ENCODE data around the gene HORMAD2. TPM values are rescaled to one million over a fixed set of nuclear protein-coding genes. Genes with fewer than 3 reads are reported as not detected.

HORMAD2 gene
- total RNA-seq, 1 experiment from 2014 or later, result not detected

DNA sequence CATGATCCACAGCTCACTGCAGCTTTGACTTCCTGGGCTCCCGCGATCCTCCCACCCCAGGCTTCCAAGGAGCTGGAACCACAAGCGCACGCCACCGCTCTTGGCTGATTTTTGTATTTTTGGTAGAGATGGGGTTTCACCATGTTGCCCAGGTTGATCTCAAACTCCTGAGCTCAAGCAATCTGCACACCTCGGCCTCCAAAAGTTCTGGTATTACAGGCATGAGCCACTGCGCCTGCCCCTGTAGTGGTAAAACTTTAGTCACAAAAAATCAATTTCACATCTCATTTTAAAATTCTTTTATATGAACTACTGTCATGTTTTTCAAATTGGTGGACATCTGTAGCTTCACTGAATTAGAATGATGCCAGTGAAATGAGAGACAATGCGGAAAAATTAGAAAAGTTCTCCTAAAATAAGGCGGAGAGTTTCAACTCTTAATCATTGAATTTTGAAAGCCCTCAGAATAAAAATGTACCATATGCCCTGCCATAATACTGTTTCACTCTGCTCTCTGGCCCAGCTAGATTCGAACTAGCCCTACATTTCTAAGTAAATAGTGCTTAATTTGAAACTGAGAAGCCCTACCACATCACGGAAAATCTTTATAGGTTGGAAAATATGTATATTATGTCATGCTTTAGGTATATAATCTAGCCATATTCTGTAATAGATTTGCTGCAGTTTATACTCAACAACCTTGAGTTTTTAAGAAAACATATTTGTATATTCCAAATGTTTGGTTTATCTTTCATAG is 78.7 kb downstream of the HORMAD2 start:
- Mint-ChIP-seq H3K27ac (peak overlapping the region; percentile 51; the same call in 1 of the 2 replicates), H3K4me1 (peaks cover 14% of the 10 kb centered on the region), H3K36me3 (no peaks in the 10 kb centered on the region)

More for the DNA sequence above, 78.7 kb downstream of the HORMAD2 start:
- ATAC-seq (peak; percentile 32; the same call in 1 of the 2 replicates), DNase-seq (ENCODE audit: low spot score) (no peak)
- POLR2A ChIA-PET, result no interaction called here
- TF ChIP-seq GABPB1 (CRISPR knock-in tag; IDR thresholded peaks at IDR 0.05) (no peak), GRHL2 (CRISPR knock-in tag; IDR thresholded peaks at IDR 0.05; ENCODE audit: insufficient replicate concordance, severe bottlenecking) (no peak), MYBL2 (CRISPR knock-in tag; IDR thresholded peaks at IDR 0.05) (no peak), NFYB (CRISPR knock-in tag; conservative IDR thresholded peaks at IDR 0.05; ENCODE audit: low read depth) (no peak), CREB1 (CRISPR knock-in tag; IDR thresholded peaks at IDR 0.05) (no peak), TCF7 (CRISPR knock-in tag; IDR thresholded peaks at IDR 0.05; ENCODE audit: low read depth) (no peak), NR1H2 (CRISPR knock-in tag; IDR thresholded peaks at IDR 0.05) (no peak), FOXP1 (CRISPR knock-in tag; IDR thresholded peaks at IDR 0.05; ENCODE audit: borderline replicate concordance) (no peak), ZNF232 (CRISPR knock-in tag; IDR thresholded peaks at IDR 0.05) (no peak)
- TF ChIP-seq, protein P1, sequence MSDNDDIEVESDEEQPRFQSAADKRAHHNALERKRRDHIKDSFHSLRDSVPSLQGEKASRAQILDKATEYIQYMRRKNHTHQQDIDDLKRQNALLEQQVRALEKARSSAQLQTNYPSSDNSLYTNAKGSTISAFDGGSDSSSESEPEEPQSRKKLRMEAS (CRISPR knock-in tag; IDR thresholded peaks at IDR 0.05), result no peak
- TF ChIP-seq, protein P2, sequence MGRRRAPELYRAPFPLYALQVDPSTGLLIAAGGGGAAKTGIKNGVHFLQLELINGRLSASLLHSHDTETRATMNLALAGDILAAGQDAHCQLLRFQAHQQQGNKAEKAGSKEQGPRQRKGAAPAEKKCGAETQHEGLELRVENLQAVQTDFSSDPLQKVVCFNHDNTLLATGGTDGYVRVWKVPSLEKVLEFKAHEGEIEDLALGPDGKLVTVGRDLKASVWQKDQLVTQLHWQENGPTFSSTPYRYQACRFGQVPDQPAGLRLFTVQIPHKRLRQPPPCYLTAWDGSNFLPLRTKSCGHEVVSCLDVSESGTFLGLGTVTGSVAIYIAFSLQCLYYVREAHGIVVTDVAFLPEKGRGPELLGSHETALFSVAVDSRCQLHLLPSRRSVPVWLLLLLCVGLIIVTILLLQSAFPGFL (CRISPR knock-in tag; IDR thresholded peaks at IDR 0.05; ENCODE audit: borderline replicate concordance), result no peak
- TF ChIP-seq, protein P3, sequence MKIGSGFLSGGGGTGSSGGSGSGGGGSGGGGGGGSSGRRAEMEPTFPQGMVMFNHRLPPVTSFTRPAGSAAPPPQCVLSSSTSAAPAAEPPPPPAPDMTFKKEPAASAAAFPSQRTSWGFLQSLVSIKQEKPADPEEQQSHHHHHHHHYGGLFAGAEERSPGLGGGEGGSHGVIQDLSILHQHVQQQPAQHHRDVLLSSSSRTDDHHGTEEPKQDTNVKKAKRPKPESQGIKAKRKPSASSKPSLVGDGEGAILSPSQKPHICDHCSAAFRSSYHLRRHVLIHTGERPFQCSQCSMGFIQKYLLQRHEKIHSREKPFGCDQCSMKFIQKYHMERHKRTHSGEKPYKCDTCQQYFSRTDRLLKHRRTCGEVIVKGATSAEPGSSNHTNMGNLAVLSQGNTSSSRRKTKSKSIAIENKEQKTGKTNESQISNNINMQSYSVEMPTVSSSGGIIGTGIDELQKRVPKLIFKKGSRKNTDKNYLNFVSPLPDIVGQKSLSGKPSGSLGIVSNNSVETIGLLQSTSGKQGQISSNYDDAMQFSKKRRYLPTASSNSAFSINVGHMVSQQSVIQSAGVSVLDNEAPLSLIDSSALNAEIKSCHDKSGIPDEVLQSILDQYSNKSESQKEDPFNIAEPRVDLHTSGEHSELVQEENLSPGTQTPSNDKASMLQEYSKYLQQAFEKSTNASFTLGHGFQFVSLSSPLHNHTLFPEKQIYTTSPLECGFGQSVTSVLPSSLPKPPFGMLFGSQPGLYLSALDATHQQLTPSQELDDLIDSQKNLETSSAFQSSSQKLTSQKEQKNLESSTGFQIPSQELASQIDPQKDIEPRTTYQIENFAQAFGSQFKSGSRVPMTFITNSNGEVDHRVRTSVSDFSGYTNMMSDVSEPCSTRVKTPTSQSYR (CRISPR knock-in tag; IDR thresholded peaks at IDR 0.05), result no peak
- TF ChIP-seq, protein P4, sequence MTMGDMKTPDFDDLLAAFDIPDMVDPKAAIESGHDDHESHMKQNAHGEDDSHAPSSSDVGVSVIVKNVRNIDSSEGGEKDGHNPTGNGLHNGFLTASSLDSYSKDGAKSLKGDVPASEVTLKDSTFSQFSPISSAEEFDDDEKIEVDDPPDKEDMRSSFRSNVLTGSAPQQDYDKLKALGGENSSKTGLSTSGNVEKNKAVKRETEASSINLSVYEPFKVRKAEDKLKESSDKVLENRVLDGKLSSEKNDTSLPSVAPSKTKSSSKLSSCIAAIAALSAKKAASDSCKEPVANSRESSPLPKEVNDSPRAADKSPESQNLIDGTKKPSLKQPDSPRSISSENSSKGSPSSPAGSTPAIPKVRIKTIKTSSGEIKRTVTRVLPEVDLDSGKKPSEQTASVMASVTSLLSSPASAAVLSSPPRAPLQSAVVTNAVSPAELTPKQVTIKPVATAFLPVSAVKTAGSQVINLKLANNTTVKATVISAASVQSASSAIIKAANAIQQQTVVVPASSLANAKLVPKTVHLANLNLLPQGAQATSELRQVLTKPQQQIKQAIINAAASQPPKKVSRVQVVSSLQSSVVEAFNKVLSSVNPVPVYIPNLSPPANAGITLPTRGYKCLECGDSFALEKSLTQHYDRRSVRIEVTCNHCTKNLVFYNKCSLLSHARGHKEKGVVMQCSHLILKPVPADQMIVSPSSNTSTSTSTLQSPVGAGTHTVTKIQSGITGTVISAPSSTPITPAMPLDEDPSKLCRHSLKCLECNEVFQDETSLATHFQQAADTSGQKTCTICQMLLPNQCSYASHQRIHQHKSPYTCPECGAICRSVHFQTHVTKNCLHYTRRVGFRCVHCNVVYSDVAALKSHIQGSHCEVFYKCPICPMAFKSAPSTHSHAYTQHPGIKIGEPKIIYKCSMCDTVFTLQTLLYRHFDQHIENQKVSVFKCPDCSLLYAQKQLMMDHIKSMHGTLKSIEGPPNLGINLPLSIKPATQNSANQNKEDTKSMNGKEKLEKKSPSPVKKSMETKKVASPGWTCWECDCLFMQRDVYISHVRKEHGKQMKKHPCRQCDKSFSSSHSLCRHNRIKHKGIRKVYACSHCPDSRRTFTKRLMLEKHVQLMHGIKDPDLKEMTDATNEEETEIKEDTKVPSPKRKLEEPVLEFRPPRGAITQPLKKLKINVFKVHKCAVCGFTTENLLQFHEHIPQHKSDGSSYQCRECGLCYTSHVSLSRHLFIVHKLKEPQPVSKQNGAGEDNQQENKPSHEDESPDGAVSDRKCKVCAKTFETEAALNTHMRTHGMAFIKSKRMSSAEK (CRISPR knock-in tag; IDR thresholded peaks at IDR 0.05; ENCODE audit: borderline replicate concordance), result no peak
- TF ChIP-seq, protein P5, sequence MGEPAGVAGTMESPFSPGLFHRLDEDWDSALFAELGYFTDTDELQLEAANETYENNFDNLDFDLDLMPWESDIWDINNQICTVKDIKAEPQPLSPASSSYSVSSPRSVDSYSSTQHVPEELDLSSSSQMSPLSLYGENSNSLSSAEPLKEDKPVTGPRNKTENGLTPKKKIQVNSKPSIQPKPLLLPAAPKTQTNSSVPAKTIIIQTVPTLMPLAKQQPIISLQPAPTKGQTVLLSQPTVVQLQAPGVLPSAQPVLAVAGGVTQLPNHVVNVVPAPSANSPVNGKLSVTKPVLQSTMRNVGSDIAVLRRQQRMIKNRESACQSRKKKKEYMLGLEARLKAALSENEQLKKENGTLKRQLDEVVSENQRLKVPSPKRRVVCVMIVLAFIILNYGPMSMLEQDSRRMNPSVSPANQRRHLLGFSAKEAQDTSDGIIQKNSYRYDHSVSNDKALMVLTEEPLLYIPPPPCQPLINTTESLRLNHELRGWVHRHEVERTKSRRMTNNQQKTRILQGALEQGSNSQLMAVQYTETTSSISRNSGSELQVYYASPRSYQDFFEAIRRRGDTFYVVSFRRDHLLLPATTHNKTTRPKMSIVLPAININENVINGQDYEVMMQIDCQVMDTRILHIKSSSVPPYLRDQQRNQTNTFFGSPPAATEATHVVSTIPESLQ (CRISPR knock-in tag; IDR thresholded peaks at IDR 0.05), result no peak
- TF ChIP-seq, protein P6, sequence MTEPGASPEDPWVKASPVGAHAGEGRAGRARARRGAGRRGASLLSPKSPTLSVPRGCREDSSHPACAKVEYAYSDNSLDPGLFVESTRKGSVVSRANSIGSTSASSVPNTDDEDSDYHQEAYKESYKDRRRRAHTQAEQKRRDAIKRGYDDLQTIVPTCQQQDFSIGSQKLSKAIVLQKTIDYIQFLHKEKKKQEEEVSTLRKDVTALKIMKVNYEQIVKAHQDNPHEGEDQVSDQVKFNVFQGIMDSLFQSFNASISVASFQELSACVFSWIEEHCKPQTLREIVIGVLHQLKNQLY (CRISPR knock-in tag; IDR thresholded peaks at IDR 0.05), result no peak
- TF ChIP-seq, protein P7, sequence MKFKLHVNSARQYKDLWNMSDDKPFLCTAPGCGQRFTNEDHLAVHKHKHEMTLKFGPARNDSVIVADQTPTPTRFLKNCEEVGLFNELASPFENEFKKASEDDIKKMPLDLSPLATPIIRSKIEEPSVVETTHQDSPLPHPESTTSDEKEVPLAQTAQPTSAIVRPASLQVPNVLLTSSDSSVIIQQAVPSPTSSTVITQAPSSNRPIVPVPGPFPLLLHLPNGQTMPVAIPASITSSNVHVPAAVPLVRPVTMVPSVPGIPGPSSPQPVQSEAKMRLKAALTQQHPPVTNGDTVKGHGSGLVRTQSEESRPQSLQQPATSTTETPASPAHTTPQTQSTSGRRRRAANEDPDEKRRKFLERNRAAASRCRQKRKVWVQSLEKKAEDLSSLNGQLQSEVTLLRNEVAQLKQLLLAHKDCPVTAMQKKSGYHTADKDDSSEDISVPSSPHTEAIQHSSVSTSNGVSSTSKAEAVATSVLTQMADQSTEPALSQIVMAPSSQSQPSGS (CRISPR knock-in tag; IDR thresholded peaks at IDR 0.05; ENCODE audit: borderline replicate concordance, low read depth), result no peak
- H3K4me3 Mint-ChIP-seq, result no peak overlapping the region; the same call in 1 of the 2 replicates
- CTCF ChIA-PET, result interaction anchor here (1.0 to 1.7 kb wide), 3 partner anchors 96 to 129 kb away, joined by 4 read pairs; no protein-coding TSS in a partner anchor
- peaks cover 13% of the 10 kb centered on the region for H3K27me3 Mint-ChIP-seq (ENCODE audit: low read depth)
- H3K9me3 Mint-ChIP-seq, result no peaks in the 10 kb centered on the region
